Right kidney (tissue), 1 donor: Measurements from ENCODE around the gene ODF4.
"Not testable (repeated sequence)": the region's sequence is repeated elsewhere in the genome, so short reads cannot be mapped to it uniquely, and the experiment has no call there.

Source experiments
- DNase-seq: peaks from one replicate; pipeline ENCODE4 v3.0.0-alpha.2; 2016

Gene ODF4

DNA sequence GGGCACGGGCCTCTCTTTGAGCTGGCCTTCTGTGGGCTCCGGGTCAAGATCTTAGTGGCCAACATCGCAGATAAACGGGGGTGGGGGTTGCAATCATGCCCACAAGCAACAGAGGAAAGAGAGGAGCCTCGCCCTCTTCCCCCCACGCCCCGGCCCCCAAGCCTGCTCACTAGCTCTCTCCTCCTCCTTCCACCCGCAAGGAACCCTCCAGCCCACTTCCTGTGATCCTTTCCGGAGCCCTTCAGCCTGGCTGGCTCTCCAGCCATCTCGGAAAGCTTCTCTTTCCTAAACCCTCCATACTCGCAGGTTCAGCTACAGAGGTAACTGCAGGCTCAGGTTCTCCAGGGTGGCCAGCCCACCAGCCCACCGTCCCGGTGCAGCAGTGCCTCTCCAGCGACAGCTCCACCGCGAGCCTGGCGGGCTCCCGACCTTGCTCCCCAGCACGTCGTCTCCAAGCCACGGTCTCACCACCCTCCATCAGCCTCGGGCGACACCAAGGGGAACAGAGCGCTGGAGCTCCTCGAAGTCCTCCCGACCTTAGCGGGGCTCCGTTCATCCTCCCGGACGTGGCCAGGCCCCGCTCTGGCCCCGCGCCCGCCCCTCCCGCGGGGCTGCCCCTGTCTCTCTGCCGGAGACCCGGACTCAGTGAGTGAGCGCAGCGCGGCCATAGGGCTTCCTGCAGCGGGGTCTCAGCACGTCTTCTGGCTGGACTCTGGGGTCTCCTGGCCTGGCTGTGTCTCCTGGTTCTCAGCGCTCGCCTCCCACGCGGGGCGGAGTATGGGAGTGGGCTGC is 12.9 kb upstream of the ODF4 start:
- peak; percentile 87 for DNase-seq

GRCh38 chr17:8327303-8327649 is 12.4 kb upstream of the ODF4 start:
- DNase-seq = no peak

GRCh38 chr17:8332128-8332527 is 7.5 kb upstream of the ODF4 start:
- no peak for DNase-seq

GRCh38 chr17:8332688-8333087 is 7.0 kb upstream of the ODF4 start:
- DNase-seq = peak; percentile 28

DNA sequence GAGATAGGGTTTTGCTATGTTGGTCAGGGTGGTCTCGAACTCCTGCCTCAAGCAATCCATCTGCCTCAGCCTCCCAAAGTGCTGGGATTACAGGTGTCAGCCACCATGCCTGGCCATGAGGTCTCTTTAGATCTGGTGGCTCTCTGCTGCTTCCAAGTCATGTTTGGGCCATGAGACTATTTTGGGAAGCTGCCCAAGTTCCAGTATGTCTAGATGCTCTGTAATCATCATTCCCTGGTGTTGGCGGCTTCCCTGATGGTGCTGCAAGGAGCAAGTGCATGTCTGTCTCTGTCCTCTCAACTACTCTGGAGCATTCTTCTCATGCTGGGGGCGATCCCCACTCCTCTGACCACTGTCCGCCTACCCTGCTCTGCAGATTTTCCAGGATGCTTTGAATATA is 6.4 kb upstream of the ODF4 start:
- no peak for DNase-seq

- no peak for DNase-seq
Measured at GRCh38 chr17:8337802-8338752, 1.6 kb upstream of the ODF4 start.

DNA sequence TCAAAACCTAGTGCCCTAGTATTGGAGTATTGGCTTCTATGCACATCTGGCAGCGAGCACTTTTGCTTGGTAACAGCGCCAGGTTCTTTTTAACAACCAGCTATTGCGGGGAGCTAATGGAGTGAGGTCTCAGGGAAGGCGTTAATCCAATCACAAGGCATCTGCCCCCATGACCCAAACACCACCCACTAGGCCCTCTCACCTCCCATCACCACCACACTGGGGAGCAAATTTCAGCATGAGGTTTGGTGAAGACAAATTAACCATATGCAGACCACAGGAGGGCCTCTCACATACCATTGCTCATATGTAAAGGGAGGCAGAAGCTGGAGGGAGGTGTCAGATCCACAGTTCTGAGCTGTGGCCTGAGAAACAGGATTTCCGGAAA is 893 bp upstream of the ODF4 start:
- DNase-seq = no peak

GRCh38 chr17:8341456-8341855 is 1.8 kb downstream of the ODF4 start:
- no peak for DNase-seq

DNA sequence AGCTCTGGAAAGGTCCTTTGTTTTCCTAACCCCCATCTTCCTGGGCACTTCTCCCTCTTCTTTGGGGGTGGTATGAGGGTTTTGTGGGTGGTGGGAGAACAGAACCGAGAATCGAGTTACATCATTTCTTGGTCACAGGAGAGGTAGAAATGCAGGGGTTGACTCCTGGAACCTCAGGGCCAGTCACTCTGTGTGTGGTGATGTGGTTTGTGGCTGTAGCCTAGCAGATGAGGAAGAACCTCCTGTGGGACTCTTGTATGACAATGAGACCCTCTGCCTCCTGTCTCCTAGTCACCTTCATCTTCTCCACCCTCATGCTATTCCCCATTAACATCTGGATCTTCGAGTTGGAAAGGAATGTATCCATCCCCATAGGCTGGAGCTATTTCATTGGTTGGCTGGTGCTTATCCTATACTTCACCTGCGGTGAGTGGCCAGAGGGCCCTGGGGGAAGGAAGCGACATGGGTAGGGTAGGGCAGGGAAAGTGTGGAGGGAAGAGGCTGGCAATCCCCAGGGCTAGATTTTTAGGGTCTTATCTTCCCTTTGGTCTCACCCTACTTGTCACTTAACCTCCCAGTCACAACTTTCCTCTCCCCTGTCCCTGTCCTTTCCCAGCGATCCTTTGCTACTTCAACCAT is 5.5 kb downstream of the ODF4 start:
- DNase-seq = no peak

DNA sequence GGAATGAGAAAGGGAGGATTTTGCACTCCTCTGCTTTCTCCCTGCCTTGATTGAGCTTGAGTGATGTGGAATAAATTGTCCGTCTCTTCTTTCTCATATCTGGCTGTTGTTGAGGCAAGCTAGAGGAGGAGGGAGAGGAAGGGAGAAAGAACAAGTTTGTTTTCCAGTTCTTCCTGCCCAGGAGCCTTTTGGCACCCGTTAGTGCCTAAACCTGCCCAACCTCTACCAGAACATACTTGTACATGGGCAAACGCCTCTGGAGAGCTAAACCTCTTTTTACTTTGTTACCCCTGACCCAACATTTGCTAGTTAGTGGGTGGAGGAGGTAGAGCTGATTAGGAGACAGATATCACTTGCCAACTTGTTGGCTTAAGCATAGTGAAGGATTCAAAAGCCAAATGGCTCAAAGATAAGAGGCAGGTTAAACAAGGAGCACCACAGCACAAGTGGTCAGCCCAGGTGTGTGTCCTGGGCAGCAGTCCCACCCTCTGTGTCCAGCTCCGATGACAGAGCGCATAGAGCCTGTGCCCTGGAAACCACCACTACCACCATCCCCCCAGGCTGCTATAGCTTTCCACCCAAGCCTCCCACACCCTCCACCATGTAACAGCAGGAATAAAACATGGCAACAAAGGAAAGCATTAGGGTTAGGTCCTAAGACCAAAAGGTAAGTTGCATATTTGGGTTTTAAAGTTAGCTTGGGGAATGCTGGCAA is 6.5 kb downstream of the ODF4 start:
- no peak for DNase-seq

DNA sequence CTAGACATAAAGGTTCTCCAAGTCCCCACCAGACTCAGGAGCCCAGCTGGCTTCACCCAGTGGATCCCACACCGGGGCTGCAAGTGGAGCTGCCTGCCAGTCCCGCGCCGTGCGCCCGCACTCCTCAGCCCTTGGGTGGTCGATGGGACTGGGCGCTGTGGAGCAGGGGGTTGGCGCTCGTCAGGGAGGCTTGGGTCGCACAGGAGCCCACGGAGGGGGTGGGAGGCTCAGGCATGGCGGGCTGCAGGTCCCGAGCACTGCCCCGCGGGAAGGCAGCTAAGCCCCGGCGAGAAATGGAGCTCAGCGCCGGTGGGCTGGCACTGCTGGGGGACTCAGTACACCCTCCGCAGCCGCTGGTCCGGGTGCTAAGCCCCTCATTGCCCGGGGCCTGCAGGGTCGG is 7.4 kb downstream of the ODF4 start:
- DNase-seq = not testable (repeated sequence)

DNA sequence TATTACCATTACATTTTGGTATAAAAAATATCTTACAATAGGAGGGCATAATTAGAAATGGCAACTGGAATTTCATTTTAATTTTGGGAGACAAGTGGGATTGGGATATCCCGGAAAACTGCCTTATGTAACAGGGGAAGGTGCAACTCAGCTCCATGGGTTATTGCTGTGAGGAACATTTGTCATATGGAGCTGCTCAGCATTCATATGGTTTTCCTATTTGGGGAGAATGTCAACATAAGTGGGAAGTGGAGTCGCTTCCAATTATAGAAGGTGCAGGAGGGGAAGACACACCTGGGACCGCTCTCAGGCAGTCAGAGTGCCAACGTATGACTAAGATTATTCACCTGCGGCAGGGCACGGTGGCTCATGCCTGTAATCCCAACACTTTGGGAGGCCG is 10.7 kb downstream of the ODF4 start:
- no peak for DNase-seq

GRCh38 chr17:8353736-8354135 is 14.1 kb downstream of the ODF4 start:
- no peak for DNase-seq

DNA sequence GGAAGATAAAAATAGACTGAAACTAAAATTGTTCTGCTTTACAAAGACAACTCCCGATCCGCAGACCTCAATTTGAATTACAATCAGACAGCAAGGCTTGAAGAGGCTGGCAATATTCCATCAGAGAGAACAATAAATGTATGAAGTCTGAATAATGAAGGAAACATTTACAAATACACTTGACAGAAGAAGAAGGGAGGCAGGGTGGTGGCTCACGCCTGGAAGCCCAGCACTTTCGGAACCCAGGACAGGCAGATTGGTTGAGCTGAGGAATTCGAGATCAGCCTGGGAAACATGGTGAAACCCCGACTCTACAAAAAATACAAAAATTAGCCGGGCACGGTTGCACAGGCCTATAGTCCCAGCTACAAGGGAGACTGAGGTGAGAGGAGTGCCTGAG is 14.6 kb downstream of the ODF4 start:
- DNase-seq = no peak

GRCh38 chr17:8357910-8358309 is 18.3 kb downstream of the ODF4 start:
- no peak for DNase-seq

DNA sequence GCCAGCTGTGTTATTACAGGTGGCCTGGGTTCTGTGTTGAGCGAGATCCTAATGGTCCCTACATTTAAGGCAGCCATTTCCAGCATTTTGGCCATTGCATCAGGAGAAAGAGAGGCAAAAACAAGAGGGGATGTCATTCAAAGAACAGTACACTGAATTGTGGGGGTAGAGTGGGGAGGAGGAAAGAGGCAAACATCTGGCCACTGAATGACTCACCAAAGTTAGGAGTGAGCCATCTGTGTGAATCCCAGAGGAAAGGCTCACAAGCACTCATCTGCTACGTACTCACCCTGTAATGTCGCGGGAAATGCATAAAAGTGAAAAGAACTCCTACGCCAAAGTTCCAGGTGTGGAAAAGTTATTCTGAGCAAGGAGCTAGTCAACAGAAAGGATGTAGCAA is 20.1 kb downstream of the ODF4 start:
- no peak for DNase-seq

DNA sequence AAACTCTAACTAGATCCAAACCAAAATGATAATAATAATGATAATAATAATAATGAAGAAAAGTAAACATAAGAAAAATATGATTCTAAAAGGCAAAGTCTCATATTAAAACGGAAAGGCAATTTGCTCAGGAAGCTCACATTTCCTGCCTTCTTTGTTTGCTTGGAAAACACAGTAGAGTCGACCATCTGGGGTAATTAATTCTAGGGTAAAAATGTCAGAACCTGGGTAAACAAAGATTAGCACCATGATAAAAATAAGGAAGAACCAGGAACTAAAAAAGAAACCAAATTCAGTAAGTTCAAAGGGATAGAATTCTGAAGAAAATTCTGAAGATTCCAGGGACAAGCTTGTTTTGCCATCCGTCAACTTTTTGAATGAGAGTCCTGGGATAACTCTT is 20.6 kb downstream of the ODF4 start:
- DNase-seq = no peak

- no peak for DNase-seq
Measured at GRCh38 chr17:8360751-8361150, 21.1 kb downstream of the ODF4 start.

GRCh38 chr17:8362651-8363332 is 23.2 kb downstream of the ODF4 start:
- no peak for DNase-seq

GRCh38 chr17:8365143-8365542 is 25.5 kb downstream of the ODF4 start:
- DNase-seq = no peak

DNA sequence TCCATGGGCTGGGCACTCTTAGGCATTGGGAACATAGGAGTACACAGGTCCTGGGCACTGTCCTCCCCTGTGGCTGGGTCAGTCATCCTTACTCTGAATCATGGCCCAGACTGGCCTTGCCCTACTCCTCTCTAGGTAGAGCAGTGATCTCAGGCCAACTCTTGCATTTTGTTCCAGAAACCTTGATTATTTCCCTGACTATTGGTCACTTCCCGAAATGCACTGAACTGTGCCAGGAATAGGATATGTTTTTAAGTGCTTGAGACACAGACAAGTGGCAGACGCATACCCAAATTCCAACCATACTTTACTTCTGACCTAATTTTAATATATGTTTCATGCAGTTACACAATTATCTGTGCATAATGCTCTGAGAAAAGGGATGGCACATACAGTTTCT is 26.6 kb downstream of the ODF4 start:
- DNase-seq = no peak

GRCh38 chr17:8368193-8368592 is 28.6 kb downstream of the ODF4 start:
- DNase-seq = no peak
